Measurements from ENCODE around the gene SPANXN5.
"Not testable (repeated sequence)": the region's sequence is repeated elsewhere in the genome, so short reads cannot be mapped to it uniquely, and the experiment has no call there.

The SPANXN5 gene

GRCh38 chrX:52797327-52797726, at the start of gene SPANXN5:
Gene SPANXN5 (minus strand): TSS chrX:52797427. CDS start chrX:52797348, 79 bp downstream.
- CTCF ChIA-PET; DNase-seq (ENCODE audit: extremely low spot score); POLR2A ChIA-PET: not testable (repeated sequence)

GRCh38 chrX:52843619-52844018, 46.4 kb upstream of the SPANXN5 start:
- CTCF ChIA-PET; DNase-seq (ENCODE audit: extremely low spot score); POLR2A ChIA-PET: not testable (repeated sequence)

GRCh38 chrX:52839137-52839536, 41.9 kb upstream of the SPANXN5 start:
- ChIA-PET POLR2A (no interaction called here), CTCF (no interaction called here)
- no peak for DNase-seq (ENCODE audit: extremely low spot score)
- TF ChIP-seq, protein P1, sequence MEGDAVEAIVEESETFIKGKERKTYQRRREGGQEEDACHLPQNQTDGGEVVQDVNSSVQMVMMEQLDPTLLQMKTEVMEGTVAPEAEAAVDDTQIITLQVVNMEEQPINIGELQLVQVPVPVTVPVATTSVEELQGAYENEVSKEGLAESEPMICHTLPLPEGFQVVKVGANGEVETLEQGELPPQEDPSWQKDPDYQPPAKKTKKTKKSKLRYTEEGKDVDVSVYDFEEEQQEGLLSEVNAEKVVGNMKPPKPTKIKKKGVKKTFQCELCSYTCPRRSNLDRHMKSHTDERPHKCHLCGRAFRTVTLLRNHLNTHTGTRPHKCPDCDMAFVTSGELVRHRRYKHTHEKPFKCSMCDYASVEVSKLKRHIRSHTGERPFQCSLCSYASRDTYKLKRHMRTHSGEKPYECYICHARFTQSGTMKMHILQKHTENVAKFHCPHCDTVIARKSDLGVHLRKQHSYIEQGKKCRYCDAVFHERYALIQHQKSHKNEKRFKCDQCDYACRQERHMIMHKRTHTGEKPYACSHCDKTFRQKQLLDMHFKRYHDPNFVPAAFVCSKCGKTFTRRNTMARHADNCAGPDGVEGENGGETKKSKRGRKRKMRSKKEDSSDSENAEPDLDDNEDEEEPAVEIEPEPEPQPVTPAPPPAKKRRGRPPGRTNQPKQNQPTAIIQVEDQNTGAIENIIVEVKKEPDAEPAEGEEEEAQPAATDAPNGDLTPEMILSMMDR (IDR thresholded peaks at IDR 0.05; ENCODE audit: control extremely low read depth, extremely low read depth, low read depth, missing control alignments), result no peak

DNA sequence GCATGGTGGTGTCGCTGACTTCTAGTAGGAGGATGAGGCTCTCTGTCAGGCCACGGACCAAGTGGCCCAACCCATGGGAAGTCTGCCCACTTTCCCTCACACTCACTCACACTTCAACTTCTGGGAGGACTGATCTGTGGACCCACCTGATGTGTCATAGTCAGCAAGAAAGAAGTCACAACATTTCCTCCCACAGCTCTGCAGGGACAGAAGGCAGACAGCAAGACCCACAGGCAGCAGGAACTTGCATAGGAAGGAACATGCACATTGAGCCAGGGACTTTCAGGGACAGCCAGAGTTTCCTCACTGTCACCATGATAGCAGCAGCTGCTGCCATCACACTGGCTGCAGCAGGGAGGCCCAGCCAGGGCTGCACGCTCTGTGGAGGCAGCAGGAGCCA, 33.3 kb upstream of the SPANXN5 start:
- TF ChIP-seq, protein P1 (IDR thresholded peaks at IDR 0.05; ENCODE audit: control extremely low read depth, extremely low read depth, low read depth, missing control alignments), result no peak
- no peak for DNase-seq (ENCODE audit: extremely low spot score)
- ChIA-PET POLR2A (no interaction called here), CTCF (no interaction called here)

GRCh38 chrX:52824608-52825007, 27.4 kb upstream of the SPANXN5 start:
- POLR2A ChIA-PET, result no interaction called here
- TF ChIP-seq, protein P1 (IDR thresholded peaks at IDR 0.05; ENCODE audit: control extremely low read depth, extremely low read depth, low read depth, missing control alignments), result no peak
- CTCF ChIA-PET, result no interaction called here
- no peak for DNase-seq (ENCODE audit: extremely low spot score)

DNA sequence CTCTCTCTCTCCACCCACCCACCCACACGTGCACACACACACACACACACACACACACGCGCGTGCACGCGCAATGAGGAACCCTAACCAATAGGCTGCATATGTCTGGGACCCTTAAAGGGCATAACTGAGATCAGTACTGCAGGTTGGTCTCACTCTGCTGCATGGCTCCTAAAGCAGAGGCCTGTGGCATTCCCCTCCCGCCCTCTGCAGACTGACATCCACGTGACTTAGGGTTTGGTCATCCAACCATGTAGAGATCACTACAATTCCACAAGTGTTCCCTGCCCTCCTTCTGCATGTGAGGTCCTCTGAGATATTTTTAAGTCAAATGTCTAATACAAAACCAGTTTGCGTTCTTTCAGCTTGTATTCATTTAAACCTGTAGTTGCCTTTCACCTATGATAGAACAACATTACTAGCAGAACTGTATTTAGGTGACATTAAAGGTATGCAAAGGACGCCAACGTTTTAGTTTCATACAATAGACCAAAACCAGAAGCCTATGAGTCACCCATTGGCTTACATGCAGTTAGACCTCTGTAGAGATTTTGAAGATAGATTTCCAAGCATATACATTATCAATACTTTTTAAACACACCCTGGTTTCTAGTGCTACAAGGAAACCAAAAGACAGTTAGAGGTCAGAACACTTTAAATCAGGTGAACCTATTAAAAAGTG, 24.0 kb upstream of the SPANXN5 start:
- TF ChIP-seq, protein P1 (IDR thresholded peaks at IDR 0.05; ENCODE audit: control extremely low read depth, extremely low read depth, low read depth, missing control alignments), result no peak
- ChIA-PET POLR2A (no interaction called here), CTCF (no interaction called here)
- DNase-seq (ENCODE audit: extremely low spot score), result no peak

DNA sequence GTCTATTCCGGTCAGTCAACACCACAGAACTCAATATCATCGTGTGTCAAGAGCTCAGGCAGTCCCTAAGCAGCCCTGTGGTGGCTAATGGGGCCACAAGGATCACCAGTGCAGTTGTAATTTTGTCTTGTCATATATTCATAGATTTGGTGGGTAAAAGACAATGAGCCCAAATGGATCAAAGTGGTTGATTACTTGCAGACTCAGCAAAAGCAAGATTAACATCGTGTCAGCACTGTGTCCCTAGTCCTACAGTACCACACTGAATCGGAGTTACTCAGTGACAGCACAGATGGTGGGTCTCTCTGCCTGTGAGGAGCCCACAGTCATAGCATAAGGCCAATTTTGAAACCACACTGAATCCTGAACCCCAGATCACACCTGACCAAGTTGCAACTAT, 22.6 kb upstream of the SPANXN5 start:
- DNase-seq (ENCODE audit: extremely low spot score), result no peak
- TF ChIP-seq, protein P1 (IDR thresholded peaks at IDR 0.05; ENCODE audit: control extremely low read depth, extremely low read depth, low read depth, missing control alignments), result no peak
- ChIA-PET CTCF (no interaction called here), POLR2A (no interaction called here)

GRCh38 chrX:52811065-52811625, 13.9 kb upstream of the SPANXN5 start, which contains the start of gene XAGE5:
Gene XAGE5 (plus strand): TSS chrX:52811287. CDS start chrX:52812567, 1,280 bp downstream.
- POLR2A ChIA-PET, result no interaction called here
- CTCF ChIA-PET, result no interaction called here
- no peak for DNase-seq (ENCODE audit: extremely low spot score)
- TF ChIP-seq, protein P1 (IDR thresholded peaks at IDR 0.05; ENCODE audit: control extremely low read depth, extremely low read depth, low read depth, missing control alignments), result no peak

- CTCF ChIA-PET; POLR2A ChIA-PET; DNase-seq (ENCODE audit: extremely low spot score): not testable (repeated sequence)
Measured at GRCh38 chrX:52804876-52805275, 7.6 kb upstream of the SPANXN5 start.

DNA sequence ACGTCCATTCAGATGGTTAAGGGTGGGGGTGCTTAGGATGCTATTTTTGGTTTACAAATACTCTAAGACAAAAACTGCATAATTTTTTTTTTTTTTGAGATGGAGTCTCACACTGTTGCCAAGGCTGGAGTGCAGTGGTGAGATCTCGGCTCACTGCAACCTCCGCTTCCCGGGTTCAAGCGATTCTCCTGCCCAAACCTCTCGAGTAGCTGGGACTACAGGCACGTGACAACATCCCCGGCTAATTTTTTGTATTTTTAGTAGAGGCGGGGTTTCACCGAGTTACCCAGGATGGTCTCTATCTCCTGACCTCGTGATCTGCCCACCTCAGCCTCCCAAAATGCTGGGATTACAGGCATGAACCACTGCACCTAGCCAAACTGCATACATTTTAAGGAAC, 23.7 kb downstream of the SPANXN5 start:
- CTCF ChIA-PET, POLR2A ChIA-PET: not testable (repeated sequence)

GRCh38 chrX:52765983-52766382, 31.2 kb downstream of the SPANXN5 start:
- POLR2A ChIA-PET; DNase-seq (ENCODE audit: extremely low spot score): not testable (repeated sequence)

More for the DNA sequence above, 23.7 kb downstream of the SPANXN5 start:
- DNase-seq (ENCODE audit: extremely low spot score), result not testable (repeated sequence)

More at GRCh38 chrX:52765983-52766382, 31.2 kb downstream of the SPANXN5 start:
- CTCF ChIA-PET, result not testable (repeated sequence)

Measured in GM10248 (cell line).